AG04449 (cell line): ENCODE data around the gene CPT1B.

Experiments used
- CTCF ChIA-PET: fragments of 350-600 bp; formaldehyde crosslinking; extraction: SDS; loops from one replicate; lab custom pipeline; 2021; ENCODE audit warnings: antibody characterized with exemption; lab: Yijun Ruan, JAX
- POLR2A ChIA-PET: fragments of 400-600, 350-600 bp; formaldehyde crosslinking; extraction: SDS; loops from one replicate; lab custom pipeline; 2020; ENCODE audit warnings: antibody characterized with exemption, inconsistent platforms; lab: Yijun Ruan, JAX
- DNase-seq: peaks from one replicate; pipeline ENCODE4 v3.0.0-alpha.2; 2010; ENCODE audit warnings: low read depth, low spot score
- H3K4me3 ChIP-seq: 2 replicates; pipeline ENCODE4 v1.5.1; 2011; ENCODE audit warnings: low read depth, mild to moderate bottlenecking, control low read depth, low read length
- TF ChIP-seq, protein P1 (sequence below): IDR thresholded peaks from one replicate; pipeline ENCODE4 v1.5.1; 2011; ENCODE audit warnings: mild to moderate bottlenecking, moderate library complexity, low read length, control low read depth, inconsistent platforms; ENCODE audit not compliant: insufficient read depth; ENCODE audit errors: missing control alignments

The CPT1B gene

DNA sequence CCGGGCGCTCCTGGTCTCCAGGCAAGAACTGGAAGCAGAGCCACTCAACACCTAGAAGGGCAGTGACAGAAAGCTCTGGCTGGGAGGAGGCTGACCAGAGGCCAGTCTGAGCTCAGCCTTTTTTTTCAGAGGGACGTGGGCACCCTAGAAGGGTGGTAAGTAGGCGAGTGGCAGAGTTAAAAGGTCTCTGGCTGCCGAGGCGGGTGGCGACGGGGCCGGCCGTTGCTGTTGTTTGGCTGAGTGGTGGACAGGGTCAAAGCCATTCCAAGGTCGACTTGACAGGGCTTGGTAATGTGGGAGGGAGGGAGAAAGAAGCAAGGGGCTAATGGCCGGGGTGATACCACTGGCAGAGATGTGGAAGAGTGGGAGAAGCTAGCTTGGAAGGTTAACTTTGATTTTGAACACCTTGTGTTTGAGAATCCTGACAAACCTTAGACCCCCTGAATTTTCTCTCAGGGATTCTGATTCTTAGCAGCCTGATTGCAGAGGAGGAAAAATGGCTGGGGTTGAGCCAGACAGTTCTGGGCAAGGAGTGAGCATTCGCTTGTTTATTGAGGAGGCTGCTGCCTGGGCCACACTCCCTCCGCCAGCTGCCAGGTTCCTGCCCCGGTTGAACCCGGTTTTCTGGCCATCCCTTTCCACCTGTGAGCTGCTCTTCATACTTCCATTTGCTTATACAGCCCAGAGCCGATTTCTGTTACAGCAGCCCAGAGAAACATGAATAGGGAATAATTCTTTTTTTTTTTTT, 14.6 kb downstream of the CPT1B start:
- DNase-seq, result no peak
- TF ChIP-seq, protein P1, sequence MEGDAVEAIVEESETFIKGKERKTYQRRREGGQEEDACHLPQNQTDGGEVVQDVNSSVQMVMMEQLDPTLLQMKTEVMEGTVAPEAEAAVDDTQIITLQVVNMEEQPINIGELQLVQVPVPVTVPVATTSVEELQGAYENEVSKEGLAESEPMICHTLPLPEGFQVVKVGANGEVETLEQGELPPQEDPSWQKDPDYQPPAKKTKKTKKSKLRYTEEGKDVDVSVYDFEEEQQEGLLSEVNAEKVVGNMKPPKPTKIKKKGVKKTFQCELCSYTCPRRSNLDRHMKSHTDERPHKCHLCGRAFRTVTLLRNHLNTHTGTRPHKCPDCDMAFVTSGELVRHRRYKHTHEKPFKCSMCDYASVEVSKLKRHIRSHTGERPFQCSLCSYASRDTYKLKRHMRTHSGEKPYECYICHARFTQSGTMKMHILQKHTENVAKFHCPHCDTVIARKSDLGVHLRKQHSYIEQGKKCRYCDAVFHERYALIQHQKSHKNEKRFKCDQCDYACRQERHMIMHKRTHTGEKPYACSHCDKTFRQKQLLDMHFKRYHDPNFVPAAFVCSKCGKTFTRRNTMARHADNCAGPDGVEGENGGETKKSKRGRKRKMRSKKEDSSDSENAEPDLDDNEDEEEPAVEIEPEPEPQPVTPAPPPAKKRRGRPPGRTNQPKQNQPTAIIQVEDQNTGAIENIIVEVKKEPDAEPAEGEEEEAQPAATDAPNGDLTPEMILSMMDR, result no peak
- POLR2A ChIA-PET, result interaction anchor here (1.3 kb wide), 1 partner anchor 16 kb away, joined by 3 read pairs; no protein-coding TSS in a partner anchor
- CTCF ChIA-PET, result interaction anchor here (0.6 to 5.1 kb wide), 27 partner anchors 8 to 92 kb away, joined by 3 to 124 read pairs (median 5); partner anchors contain the start of genes ARSA, CHKB, CPT1B and KLHDC7B
- H3K4me3 ChIP-seq, result peak overlapping the region; percentile 67

- TF ChIP-seq, protein P1, result peak; percentile 91
- POLR2A ChIA-PET, result interaction anchor here (1.3 kb wide), 1 partner anchor 15 kb away, joined by 3 read pairs; no protein-coding TSS in a partner anchor
- peak; percentile 28 for DNase-seq
- H3K4me3 ChIP-seq, result peak within 1 kb of the TSS; percentile 67
- CTCF ChIA-PET, result interaction anchor here (0.6 to 5.1 kb wide), 27 partner anchors 7 to 93 kb away, joined by 3 to 124 read pairs (median 5); partner anchors contain the start of genes ARSA, CHKB, CPT1B and KLHDC7B
These were observed 15.5 kb downstream of the CPT1B start, which contains the start of gene SYCE3 for GRCh38 chr22:50562523-50563412. SYCE3 (minus strand) TSS chr22:50562919; CDS start chr22:50556405, 6,514 bp downstream.

DNA sequence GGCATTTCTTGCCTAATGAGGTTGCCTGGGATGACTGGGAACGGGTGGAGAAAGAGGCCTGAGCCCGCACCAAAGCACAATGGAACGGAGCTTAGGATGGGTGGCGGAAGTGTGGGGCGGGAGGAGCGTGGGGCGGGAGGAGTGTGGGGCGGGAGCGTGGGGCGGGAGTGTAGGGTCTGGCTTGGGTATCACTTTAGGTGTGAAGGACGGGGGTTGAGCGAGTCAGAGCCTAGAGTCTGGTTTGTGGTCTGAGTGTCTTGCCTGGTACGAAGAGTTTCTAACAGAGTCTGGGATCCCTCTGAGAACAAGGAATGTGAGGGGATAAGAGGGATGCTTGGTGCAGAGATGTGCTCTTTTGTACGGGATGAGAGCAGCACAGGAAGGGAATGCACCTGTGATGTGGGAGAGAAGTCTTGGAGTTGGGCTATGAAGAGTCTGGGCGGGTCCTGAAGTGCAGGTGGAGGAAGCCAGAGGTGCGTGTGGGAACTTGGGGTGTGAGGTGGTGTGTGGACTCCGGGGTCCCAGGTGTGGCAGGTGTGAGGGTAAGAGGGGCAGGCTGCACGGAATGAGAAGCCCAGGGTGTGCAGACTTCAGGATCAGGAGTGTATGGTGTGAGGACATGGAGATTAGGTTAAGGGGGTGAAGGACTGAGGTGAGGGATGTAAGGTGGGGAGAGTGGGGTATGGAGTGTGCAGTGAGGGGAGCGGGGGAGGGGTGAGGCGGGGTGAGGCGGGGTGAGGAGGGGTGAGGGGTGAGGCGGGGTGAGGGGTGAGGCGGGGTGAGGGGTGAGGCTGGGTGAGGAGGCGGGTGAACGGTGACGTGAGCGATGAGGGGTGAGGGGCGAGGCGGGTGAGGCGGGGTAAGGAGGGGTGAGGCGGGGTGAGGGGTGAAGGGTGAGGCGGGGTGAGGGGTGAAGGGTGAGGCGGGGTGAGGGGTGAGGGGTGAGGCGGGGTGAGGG, 16.5 kb downstream of the CPT1B start:
- TF ChIP-seq, protein P1, result no peak
- POLR2A ChIA-PET, result no interaction called here
- H3K4me3 ChIP-seq, result no peak overlapping the region
- no peak for DNase-seq
- CTCF ChIA-PET, result interaction anchor here (1.3 to 2.5 kb wide), 3 partner anchors 11 to 59 kb away, joined by 3 to 10 read pairs (median 10); partner anchors contain the start of gene SCO2

GRCh38 chr22:50560034-50560433, 18.2 kb downstream of the CPT1B start:
- DNase-seq, result no peak
- ChIA-PET CTCF (interaction anchor here (0.7 to 2.5 kb wide), 7 partner anchors 9 to 62 kb away, joined by 3 to 10 read pairs (median 3); partner anchors contain the start of gene SCO2), POLR2A (no interaction called here)
- no peak overlapping the region for H3K4me3 ChIP-seq
- TF ChIP-seq, protein P1, result no peak

GRCh38 chr22:50556703-50557102, 21.5 kb downstream of the CPT1B start:
- TF ChIP-seq, protein P1, result no peak
- POLR2A ChIA-PET, result no interaction called here
- CTCF ChIA-PET, result interaction anchor here (1.0 to 3.8 kb wide), 6 partner anchors 8 to 28 kb away, joined by 3 to 20 read pairs (median 4); partner anchors contain the start of genes CHKB, KLHDC7B and SYCE3
- no peak for DNase-seq
- H3K4me3 ChIP-seq, result no peak overlapping the region
